HG03457 (cell line): ENCODE results near the gene CC2D1A.
"Not testable (repeated sequence)": the region's sequence is repeated elsewhere in the genome, so short reads cannot be mapped to it uniquely, and the experiment has no call there.

Source experiments
- ATAC-seq: cut with Tn5 transposase; IDR thresholded peaks from one replicate; pipeline ENCODE4 v1.9.1; 2021; ENCODE audit warnings: moderate number of reproducible peaks; ENCODE audit not compliant: unreplicated experiment

CC2D1A gene

DNA sequence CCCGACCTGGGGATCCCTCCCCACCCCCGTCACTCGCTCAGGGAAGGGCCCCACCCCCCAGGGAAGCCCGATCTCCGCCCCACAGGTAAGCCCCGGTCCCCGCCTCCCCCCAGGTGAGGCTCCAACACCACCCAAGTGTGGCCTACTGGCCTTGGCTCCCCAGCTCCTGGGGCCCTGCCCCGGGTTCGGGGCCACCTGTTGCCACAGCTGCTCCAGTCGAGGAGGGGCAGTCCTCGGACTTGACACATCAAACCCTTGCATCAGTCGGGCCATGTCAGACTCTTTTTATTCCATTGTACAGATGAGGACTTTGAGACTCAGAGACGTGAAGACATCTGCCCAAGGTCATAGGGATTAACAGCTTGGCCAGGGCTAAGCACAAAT is 512 bp downstream of the CC2D1A start:
- ATAC-seq = no peak

DNA sequence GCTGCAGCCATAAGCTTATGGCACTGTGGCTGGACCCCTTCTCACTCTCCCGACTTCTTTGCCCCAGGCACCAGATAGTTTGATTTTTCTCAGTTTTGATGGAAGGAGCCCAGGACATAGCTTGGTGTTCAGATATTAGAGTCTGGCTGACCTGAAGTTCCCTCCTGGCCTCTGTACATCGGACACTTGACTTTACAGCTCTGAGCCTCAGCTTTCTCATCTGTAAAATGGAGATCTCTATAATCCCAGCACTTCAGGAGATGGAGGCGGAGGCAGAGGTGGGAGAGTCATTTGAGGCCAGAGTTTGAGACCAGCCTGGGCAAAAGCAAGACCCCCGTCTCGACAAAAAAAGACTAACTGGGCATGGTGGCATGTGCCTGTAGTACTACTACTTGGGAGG is 909 bp downstream of the CC2D1A start:
- no peak for ATAC-seq

DNA sequence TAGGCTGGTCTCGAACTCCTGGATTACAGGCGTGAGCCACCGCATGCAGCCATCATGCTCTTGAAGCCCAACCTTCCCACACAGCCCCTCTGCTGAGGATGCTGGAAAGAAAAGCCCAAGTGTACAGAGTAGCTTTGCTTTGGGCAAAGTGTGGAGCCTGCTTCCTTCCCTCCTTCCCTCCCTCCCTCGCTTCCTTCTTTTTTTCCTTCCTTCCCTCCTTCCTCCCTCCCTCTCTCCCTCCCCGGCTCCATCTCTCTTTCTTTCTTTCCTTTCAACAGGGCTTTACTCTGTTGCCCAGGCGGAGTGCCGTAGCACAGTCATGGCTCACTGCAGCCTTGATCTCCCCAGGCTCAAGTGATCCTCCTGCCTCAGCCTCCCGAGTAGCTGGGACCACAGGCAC is 2.7 kb downstream of the CC2D1A start:
- no peak for ATAC-seq

DNA sequence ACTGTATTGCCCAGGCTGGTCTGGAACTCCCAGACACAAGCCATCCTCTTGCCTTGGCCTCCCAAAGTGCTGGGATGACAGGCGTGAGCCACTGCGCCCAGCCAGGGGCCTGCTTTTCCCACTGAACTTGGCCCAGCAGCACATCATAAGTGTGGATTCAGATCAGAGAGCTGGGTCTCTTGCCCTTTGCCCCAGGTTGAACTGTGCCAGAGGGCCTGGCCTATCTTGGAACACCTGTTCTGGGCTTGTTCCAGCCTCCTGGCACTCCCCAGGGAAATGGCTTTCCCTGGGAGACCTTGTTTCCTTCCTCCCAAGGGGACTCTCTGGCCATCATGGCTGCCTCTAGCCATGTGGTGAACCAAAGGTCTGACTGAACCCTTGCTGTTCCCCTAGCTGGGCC is 3.4 kb downstream of the CC2D1A start:
- ATAC-seq = no peak

DNA sequence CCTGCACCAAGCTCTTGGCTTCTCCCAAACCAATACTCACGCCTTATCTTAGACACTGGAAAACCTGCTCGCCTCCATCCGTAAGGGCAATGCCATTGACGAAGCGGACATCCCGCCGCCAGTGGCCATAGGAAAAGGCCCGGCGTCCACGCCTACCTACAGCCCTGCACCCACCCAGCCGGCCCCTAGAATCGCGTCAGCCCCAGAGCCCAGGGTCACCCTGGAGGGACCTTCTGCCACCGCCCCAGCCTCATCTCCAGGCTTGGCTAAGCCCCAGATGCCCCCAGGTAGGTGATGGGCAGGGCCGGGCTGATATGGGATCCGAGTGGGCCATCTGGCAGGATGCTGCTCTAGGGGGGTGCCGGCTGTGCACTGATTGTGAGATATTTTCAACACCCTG is 7.4 kb downstream of the CC2D1A start:
- no peak for ATAC-seq

- no peak for ATAC-seq
Measured at GRCh38 chr19:13914777-13915176, 8.8 kb downstream of the CC2D1A start.

- ATAC-seq = no peak
Measured at GRCh38 chr19:13917888-13918406, 11.9 kb downstream of the CC2D1A start.

DNA sequence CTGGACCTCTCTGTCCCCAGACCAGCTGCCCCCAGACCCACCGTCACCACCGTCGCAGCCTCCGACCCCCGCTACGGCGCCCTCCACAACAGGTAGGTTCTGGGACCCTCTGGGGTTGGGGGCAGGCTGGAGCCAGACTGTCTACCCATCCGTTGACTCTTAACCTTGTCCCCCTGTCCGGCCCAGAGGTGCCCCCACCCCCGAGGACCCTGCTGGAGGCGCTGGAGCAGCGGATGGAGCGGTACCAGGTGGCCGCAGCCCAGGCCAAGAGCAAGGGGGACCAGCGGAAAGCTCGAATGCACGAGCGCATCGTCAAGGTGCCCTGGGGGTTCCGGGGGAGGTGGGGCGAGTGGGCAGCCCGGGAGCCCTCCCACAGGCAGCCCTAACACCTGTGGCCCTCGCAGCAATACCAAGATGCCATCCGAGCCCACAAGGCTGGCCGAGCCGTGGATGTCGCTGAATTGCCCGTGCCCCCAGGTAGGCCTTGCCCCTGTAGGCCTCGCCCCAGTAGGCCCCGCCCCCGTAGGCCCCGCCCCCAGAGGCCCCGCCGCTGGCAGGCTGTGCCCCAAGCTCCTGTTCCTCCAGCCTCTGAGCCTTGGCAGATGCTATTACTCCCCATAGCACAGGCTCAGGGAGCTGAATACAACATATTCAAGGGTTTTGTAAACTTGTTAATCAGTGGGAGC is 12.9 kb downstream of the CC2D1A start:
- no peak for ATAC-seq

- no peak for ATAC-seq
Measured at GRCh38 chr19:13920524-13920923, 14.5 kb downstream of the CC2D1A start.

DNA sequence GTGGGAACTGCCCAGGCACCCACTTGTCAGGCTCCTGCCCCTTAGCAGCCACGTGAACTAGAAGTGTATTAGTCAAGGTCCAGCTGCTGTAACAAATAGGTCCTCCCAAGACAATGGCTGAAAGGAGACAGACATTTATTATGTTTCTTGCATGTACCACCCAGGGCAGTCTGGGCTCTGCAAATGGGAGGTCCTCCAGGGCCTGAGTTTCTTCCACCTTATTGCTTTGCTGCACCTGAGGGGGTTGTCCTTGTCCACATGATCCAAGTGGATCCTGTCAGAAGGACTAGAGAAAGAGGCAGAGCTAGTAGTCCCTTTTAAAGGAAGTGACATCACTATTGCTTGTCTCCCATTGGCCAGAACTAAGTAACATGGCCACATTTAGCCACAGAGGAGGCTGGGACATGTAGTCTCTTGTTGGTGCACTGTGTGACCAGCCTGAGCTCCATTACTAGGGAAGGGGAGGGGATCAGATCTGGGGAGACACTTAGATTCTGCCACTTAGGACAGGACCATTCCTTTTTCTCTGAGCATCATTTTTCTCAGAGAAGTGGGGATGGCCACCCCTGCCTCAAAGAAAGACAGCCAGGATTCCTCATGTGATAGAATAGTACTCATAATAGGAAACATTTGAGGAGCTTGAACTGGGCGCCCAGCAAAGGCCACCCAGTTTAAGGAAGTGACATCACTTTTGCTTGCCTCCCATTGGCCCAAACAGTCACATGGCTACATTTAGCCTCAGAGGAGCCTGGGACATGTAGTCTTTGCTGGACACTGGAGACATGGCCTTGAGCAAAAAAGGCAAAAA is 15.1 kb downstream of the CC2D1A start:
- no peak for ATAC-seq

GRCh38 chr19:13922118-13922517 is 16.1 kb downstream of the CC2D1A start:
- ATAC-seq = not testable (repeated sequence)

- no peak for ATAC-seq
Measured at GRCh38 chr19:13923194-13923987, 17.4 kb downstream of the CC2D1A start.

- no peak for ATAC-seq
Measured at GRCh38 chr19:13926010-13926409, 20.0 kb downstream of the CC2D1A start.

- ATAC-seq = no peak
Measured at GRCh38 chr19:13926715-13927114, 20.7 kb downstream of the CC2D1A start.

- ATAC-seq = no peak
Measured at GRCh38 chr19:13929340-13929739, 23.3 kb downstream of the CC2D1A start.

DNA sequence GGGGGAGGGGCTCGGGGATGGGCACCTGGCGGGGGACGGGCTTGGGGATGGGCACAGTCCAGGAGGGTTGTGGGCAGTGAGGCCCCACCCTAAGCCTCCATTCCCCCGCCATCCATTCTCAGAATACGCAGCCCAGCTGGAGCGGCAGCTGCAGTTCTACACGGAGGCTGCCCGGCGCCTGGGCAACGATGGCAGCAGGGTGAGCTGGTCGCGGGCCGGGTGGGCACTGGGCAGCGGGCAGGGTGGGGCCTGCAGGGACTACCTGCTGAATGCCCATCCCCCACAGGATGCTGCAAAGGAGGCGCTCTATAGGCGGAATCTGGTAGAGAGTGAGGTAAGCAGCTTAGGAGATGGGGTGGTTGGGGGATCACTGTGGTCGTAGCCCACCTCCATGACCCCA is 24.0 kb downstream of the CC2D1A start:
- ATAC-seq = no peak

- no peak for ATAC-seq
Measured at GRCh38 chr19:13930402-13930801, 24.4 kb downstream of the CC2D1A start.

GRCh38 chr19:13931391-13932148 is 25.6 kb downstream of the CC2D1A start:
- ATAC-seq = no peak

- no peak for ATAC-seq
Measured at GRCh38 chr19:13932149-13932637, 26.2 kb downstream of the CC2D1A start.

- no peak for ATAC-seq
Measured at GRCh38 chr19:13932911-13933393, 27.0 kb downstream of the CC2D1A start.

DNA sequence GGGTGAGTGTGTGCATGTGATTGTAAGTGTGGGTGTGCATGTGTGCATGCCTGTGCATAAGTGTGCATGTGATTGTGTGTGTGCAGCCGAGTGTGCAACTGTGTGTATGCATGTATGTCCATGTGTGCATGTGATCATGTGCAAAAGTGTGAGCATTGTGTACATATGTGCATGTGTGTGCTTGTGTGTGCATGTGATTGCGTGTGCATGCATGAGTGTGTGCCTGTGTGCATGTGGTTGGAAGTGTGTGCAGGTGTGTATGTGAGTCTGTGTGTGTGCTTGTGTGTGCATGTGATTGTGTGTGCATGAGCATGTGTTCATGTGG is 28.7 kb downstream of the CC2D1A start:
- ATAC-seq = no peak
